Hepatocyte (in vitro differentiated cells): ENCODE measurements around the gene STEAP3. TPM values are rescaled to one million over a fixed set of nuclear protein-coding genes. Genes with fewer than 3 reads are reported as not detected.
A peak's percentile ranks its signal among the peaks of the same experiment; 100 is the strongest.

Source experiments
- DNase-seq: peaks from one replicate; pipeline ENCODE4 v3.0.0-alpha.2; 2016; ENCODE audit warnings: low spot score
- H2AFZ ChIP-seq: fragments of 200-600 bp; sonication (generic); 2 replicates; pipeline ENCODE4 v1.6.0; 2016; ENCODE audit warnings: antibody characterized with exemption, mild to moderate bottlenecking
- H3K27ac ChIP-seq: fragments of 200-600 bp; sonication (generic); 2 replicates; pipeline ENCODE4 v1.5.1; 2016; ENCODE audit warnings: mild to moderate bottlenecking
- H3K27me3 ChIP-seq: fragments of 200-600 bp; sonication (generic); 2 replicates; pipeline ENCODE4 v1.6.1; 2016
- H3K36me3 ChIP-seq: fragments of 200-600 bp; sonication (generic); replicated peaks from 2 replicates; pipeline ENCODE4 v1.5.1; 2016; ENCODE audit warnings: low read depth; ENCODE audit not compliant: insufficient read depth
- H3K4me1 ChIP-seq: fragments of 200-600 bp; sonication (generic); 2 replicates; pipeline ENCODE4 v1.5.1; 2016; ENCODE audit warnings: mild to moderate bottlenecking, moderate library complexity; ENCODE audit not compliant: insufficient read depth
- H3K4me2 ChIP-seq: fragments of 200-600 bp; sonication (generic); 2 replicates; pipeline ENCODE4 v1.6.0; 2016
- H3K4me3 ChIP-seq: fragments of 200-600 bp; sonication (generic); 2 replicates; pipeline ENCODE4 v1.5.1; 2016; ENCODE audit warnings: mild to moderate bottlenecking
- H3K79me2 ChIP-seq: fragments of 200-600 bp; sonication (generic); 2 replicates; pipeline ENCODE4 v1.6.0; 2017; ENCODE audit warnings: mild to moderate bottlenecking
- H3K9me2 ChIP-seq: fragments of 200-600 bp; sonication (generic); replicated peaks from 2 replicates; pipeline ENCODE4 v1.6.0; 2017; ENCODE audit warnings: mild to moderate bottlenecking; ENCODE audit not compliant: insufficient read depth
- H3K9me3 ChIP-seq: fragments of 200-600 bp; sonication (generic); 2 replicates; pipeline ENCODE4 v1.5.1; 2016; ENCODE audit warnings: low read depth, mild to moderate bottlenecking
- H4K20me1 ChIP-seq: fragments of 200-600 bp; sonication (generic); 2 replicates; pipeline ENCODE4 v1.6.0; 2016; ENCODE audit warnings: mild to moderate bottlenecking; ENCODE audit not compliant: insufficient read depth, poor library complexity, severe bottlenecking
- CTCF ChIP-seq: fragments of 200-600 bp; sonication (generic); IDR thresholded peaks from 2 replicates; pipeline ENCODE4 v1.5.1; 2016; ENCODE audit warnings: antibody characterized with exemption, mild to moderate bottlenecking; ENCODE audit not compliant: poor library complexity
- EZH2 ChIP-seq: fragments of 200-600 bp; sonication (generic); IDR thresholded peaks from 2 replicates; pipeline ENCODE4 v1.6.1; 2016; ENCODE audit warnings: antibody characterized with exemption, mild to moderate bottlenecking, borderline replicate concordance
- EZH2phosphoT487 ChIP-seq: fragments of 200-600 bp; sonication (generic); IDR thresholded peaks from one replicate; pipeline ENCODE4 v1.6.1; 2018; ENCODE audit warnings: antibody characterized with exemption, mild to moderate bottlenecking, low read depth, moderate library complexity; ENCODE audit not compliant: unreplicated experiment, severe bottlenecking
- WGBS: methylation state at CpG from one replicate; pipeline ENCODE4 v1.1.6; 2016; ENCODE audit warnings: low lambda C conversion rate; ENCODE audit errors: missing lambda C conversion rate; 5-methylcytosine and 5-hydroxymethylcytosine counted together
- polyA plus RNA-seq: library from polyadenylated mRNA; unstranded; fragments of >200 nt; fragmentation: Nextera tagmentation; extraction: Ambion mirVana; gene quantifications from 2 replicates; pipeline ENCODE4 v1.2.1, GENCODE V29; 2016
- total RNA-seq: library from RNA; depleted of rRNA; stranded (reverse); fragments of >200 nt; gene quantifications from 2 replicates; pipeline ENCODE4 v1.2.3, GENCODE V29; 2014

Gene STEAP3
- total and polyA plus RNA-seq, 2 experiments from 2014 or later: 11.2 to 12.0 TPM

GRCh38 chr2:119253114-119253702 lies 29.6 kb downstream of the STEAP3 start:
- no peak overlapping the region for H3K4me3 ChIP-seq
- no peaks in the 10 kb centered on the region for H3K9me2 ChIP-seq
- H3K9me3 ChIP-seq: no peaks in the 10 kb centered on the region
- H3K79me2 ChIP-seq: no peaks in the 10 kb centered on the region
- peaks cover 8% of the 10 kb centered on the region for H3K4me1 ChIP-seq
- WGBS: 43% methylated on average over 2 of the region's 2 CpGs
- H3K27me3 ChIP-seq: no peaks in the 10 kb centered on the region
- H4K20me1 ChIP-seq: no peaks in the 10 kb centered on the region
- no peak overlapping the region for H3K4me2 ChIP-seq
- peak overlapping the region; percentile 86 for H3K27ac ChIP-seq
- DNase-seq: no peak
- no peaks in the 10 kb centered on the region for H3K36me3 ChIP-seq
- H2AFZ ChIP-seq: no peak overlapping the region
- TF ChIP-seq CTCF (no peak), EZH2phosphoT487 (no peak), EZH2 (no peak)

GRCh38 chr2:119253760-119254600 lies 30.3 kb downstream of the STEAP3 start:
- no peak for DNase-seq
- no peak overlapping the region for H2AFZ ChIP-seq
- no peaks in the 10 kb centered on the region for H3K79me2 ChIP-seq
- H3K27me3 ChIP-seq: no peaks in the 10 kb centered on the region
- no peaks in the 10 kb centered on the region for H3K9me3 ChIP-seq
- 93% methylated on average over 14 of the region's 14 CpGs for WGBS
- H3K36me3 ChIP-seq: no peaks in the 10 kb centered on the region
- TF ChIP-seq CTCF (no peak), EZH2 (no peak), EZH2phosphoT487 (no peak)
- no peaks in the 10 kb centered on the region for H4K20me1 ChIP-seq
- H3K4me2 ChIP-seq: no peak overlapping the region
- H3K9me2 ChIP-seq: no peaks in the 10 kb centered on the region
- peak overlapping the region; percentile 86 for H3K27ac ChIP-seq
- H3K4me3 ChIP-seq: no peak overlapping the region
- H3K4me1 ChIP-seq: peaks cover 8% of the 10 kb centered on the region

- DNase-seq: no peak
- WGBS: 94% methylated on average over 10 of the region's 10 CpGs
- TF ChIP-seq EZH2phosphoT487 (no peak), EZH2 (no peak), CTCF (no peak)
- Histone ChIP-seq H3K4me1 (peaks cover 11% of the 10 kb centered on the region), H3K27me3 (no peaks in the 10 kb centered on the region), H3K9me3 (no peaks in the 10 kb centered on the region), H3K27ac (no peak overlapping the region), H3K79me2 (no peaks in the 10 kb centered on the region), H2AFZ (no peak overlapping the region), H3K9me2 (no peaks in the 10 kb centered on the region), H3K4me2 (no peak overlapping the region), H4K20me1 (no peaks in the 10 kb centered on the region), H3K4me3 (no peak overlapping the region), H3K36me3 (no peaks in the 10 kb centered on the region)
Observed at GRCh38 chr2:119254601-119255080, 31.0 kb downstream of the STEAP3 start.
